HG02678 (cell line): ENCODE measurements around the gene CIART.
"Not testable (repeated sequence)": the region's sequence is repeated elsewhere in the genome, so short reads cannot be mapped to it uniquely, and the experiment has no call there.

Experiments
- ATAC-seq: cut with Tn5 transposase; IDR thresholded peaks from one replicate; pipeline ENCODE4 v1.9.1; 2021; ENCODE audit warnings: mild to moderate bottlenecking, moderate library complexity; ENCODE audit not compliant: unreplicated experiment

CIART gene

GRCh38 chr1:150281758-150282557 is at the start of gene CIART:
CIART (plus strand) TSS chr1:150282554; CDS start chr1:150283268, 714 bp downstream.
- ATAC-seq, result peak; percentile 80

- not testable (repeated sequence) for ATAC-seq
These were observed 49.4 kb upstream of the CIART start for GRCh38 chr1:150232921-150233320.

- ATAC-seq, result no peak
These were observed 48.7 kb upstream of the CIART start for GRCh38 chr1:150233359-150234308.

- ATAC-seq, result no peak
These were observed 48.1 kb upstream of the CIART start for GRCh38 chr1:150234309-150234565.

GRCh38 chr1:150234566-150235293 is 47.6 kb upstream of the CIART start:
- peak; percentile 37 for ATAC-seq

- no peak for ATAC-seq
These were observed 47.0 kb upstream of the CIART start for GRCh38 chr1:150235294-150235851.

GRCh38 chr1:150235852-150236613 is 46.3 kb upstream of the CIART start, which contains the start of gene ANP32E:
ANP32E (minus strand) TSS chr1:150236112; CDS start chr1:150235786, 326 bp downstream.
- peak; percentile 85 for ATAC-seq

- ATAC-seq, result no peak
These were observed 45.7 kb upstream of the CIART start for GRCh38 chr1:150236614-150237100.

- not testable (repeated sequence) for ATAC-seq
These were observed 45.2 kb upstream of the CIART start for GRCh38 chr1:150237176-150237575.

- no peak for ATAC-seq
These were observed 44.6 kb upstream of the CIART start for GRCh38 chr1:150237746-150238145.

GRCh38 chr1:150243003-150243402 is 39.4 kb upstream of the CIART start:
- no peak for ATAC-seq

GRCh38 chr1:150249936-150250335 is 32.4 kb upstream of the CIART start:
- no peak for ATAC-seq

GRCh38 chr1:150256198-150256553 is 26.2 kb upstream of the CIART start:
- no peak for ATAC-seq

GRCh38 chr1:150256554-150257341 is 25.6 kb upstream of the CIART start:
- ATAC-seq, result no peak

- no peak for ATAC-seq
These were observed 24.4 kb upstream of the CIART start, which contains the start of gene CA14 for GRCh38 chr1:150257624-150258585. CA14 (plus strand) TSS chr1:150257774; CDS start chr1:150258129, 355 bp downstream.

GRCh38 chr1:150259217-150259616 is 23.1 kb upstream of the CIART start:
- ATAC-seq, result no peak

GRCh38 chr1:150259758-150260669 is 22.3 kb upstream of the CIART start:
- ATAC-seq, result no peak
